ENCODE data around the gene FRMD4A. TPM values are rescaled to one million over a fixed set of nuclear protein-coding genes. Genes with fewer than 3 reads are reported as not detected.
A peak's percentile ranks its signal among the peaks of the same experiment; 100 is the strongest.

FRMD4A gene
- polyA plus RNA-seq, 1 of the 3 experiments (the other 2 are of a cell fraction): 37.7 TPM

DNA sequence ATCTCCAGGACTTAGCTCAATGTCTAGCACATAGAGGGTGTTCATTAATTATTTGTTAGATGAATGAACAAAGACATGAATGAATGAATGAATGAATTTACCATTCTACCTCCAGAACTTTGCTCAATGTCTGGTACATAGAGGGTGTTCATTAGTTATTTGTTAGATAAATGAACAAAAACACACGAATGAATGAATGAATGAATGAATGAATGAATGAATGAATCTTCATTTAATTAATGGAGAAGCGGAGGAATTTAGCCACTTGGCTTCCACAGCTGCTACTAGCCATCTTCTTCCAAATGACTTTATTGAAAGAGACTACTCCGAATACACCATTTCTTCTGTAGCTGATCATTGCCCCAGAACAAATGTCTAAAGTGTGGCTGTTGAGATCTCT, 368.9 kb downstream of the FRMD4A start:
- POLR2A ChIA-PET: no interaction called here

More for the DNA sequence above, 368.9 kb downstream of the FRMD4A start:
- no peak for TF ChIP-seq FOSL2 (IDR thresholded peaks at IDR 0.05; ENCODE audit: borderline replicate concordance, low read depth)
- no peak for TF ChIP-seq JUND (IDR thresholded peaks at IDR 0.05)
- no peak for TF ChIP-seq SMC3 (IDR thresholded peaks at IDR 0.05; ENCODE audit: low read depth, low read length)
- TF ChIP-seq RFX5 (IDR thresholded peaks at IDR 0.05; ENCODE audit: low read length): no peak
- no peak for TF ChIP-seq RCOR1 (IDR thresholded peaks at IDR 0.05; ENCODE audit: low read length)
- TF ChIP-seq EZH2phosphoT487 (IDR thresholded peaks at IDR 0.05; ENCODE audit: borderline replicate concordance, low read depth): no peak
- TF ChIP-seq, protein P1, sequence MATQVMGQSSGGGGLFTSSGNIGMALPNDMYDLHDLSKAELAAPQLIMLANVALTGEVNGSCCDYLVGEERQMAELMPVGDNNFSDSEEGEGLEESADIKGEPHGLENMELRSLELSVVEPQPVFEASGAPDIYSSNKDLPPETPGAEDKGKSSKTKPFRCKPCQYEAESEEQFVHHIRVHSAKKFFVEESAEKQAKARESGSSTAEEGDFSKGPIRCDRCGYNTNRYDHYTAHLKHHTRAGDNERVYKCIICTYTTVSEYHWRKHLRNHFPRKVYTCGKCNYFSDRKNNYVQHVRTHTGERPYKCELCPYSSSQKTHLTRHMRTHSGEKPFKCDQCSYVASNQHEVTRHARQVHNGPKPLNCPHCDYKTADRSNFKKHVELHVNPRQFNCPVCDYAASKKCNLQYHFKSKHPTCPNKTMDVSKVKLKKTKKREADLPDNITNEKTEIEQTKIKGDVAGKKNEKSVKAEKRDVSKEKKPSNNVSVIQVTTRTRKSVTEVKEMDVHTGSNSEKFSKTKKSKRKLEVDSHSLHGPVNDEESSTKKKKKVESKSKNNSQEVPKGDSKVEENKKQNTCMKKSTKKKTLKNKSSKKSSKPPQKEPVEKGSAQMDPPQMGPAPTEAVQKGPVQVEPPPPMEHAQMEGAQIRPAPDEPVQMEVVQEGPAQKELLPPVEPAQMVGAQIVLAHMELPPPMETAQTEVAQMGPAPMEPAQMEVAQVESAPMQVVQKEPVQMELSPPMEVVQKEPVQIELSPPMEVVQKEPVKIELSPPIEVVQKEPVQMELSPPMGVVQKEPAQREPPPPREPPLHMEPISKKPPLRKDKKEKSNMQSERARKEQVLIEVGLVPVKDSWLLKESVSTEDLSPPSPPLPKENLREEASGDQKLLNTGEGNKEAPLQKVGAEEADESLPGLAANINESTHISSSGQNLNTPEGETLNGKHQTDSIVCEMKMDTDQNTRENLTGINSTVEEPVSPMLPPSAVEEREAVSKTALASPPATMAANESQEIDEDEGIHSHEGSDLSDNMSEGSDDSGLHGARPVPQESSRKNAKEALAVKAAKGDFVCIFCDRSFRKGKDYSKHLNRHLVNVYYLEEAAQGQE (IDR thresholded peaks at IDR 0.05; ENCODE audit: low read depth, low read length): no peak
- no peak for TF ChIP-seq NFIC (IDR thresholded peaks at IDR 0.05; ENCODE audit: borderline replicate concordance)
- no peak for TF ChIP-seq MAX (IDR thresholded peaks at IDR 0.05; ENCODE audit: low read depth)
- TF ChIP-seq USF2 (IDR thresholded peaks at IDR 0.05; ENCODE audit: borderline replicate concordance, low read depth, low read length): no peak
- no peak for TF ChIP-seq TAF1 (IDR thresholded peaks at IDR 0.05; ENCODE audit: borderline replicate concordance, low read depth, low read length)
- TF ChIP-seq FOXM1 (IDR thresholded peaks at IDR 0.05; ENCODE audit: low read depth): no peak
- no peak for TF ChIP-seq EP300 (IDR thresholded peaks at IDR 0.05; ENCODE audit: borderline replicate concordance in 1 of 2, low read depth in 1 of 2, low read length in 1 of 2)
- no peak for TF ChIP-seq RAD21 (IDR thresholded peaks at IDR 0.05; ENCODE audit: low read length)
- Histone ChIP-seq H3K4me3 (ENCODE audit: low read depth in 2 of 2, low read length in 1 of 2) (no peak overlapping the region), H3K9me2 (no peaks in the 10 kb centered on the region), H3K4me1 (ENCODE audit: control insufficient read depth in 1 of 2, insufficient read depth in 2 of 2, low read depth in 1 of 2, low read length in 1 of 2) (peaks cover 6 to 12% of the 10 kb centered on the region in 2 experiments), H3K36me3 (replicated peaks in 1 of 2; ENCODE audit: control insufficient read depth in 1 of 2, insufficient read depth in 2 of 2, low read length in 1 of 2) (no peaks in the 10 kb centered on the region), H3K27me3 (ENCODE audit: insufficient read depth) (no peaks in the 10 kb centered on the region), H2AFZ (ENCODE audit: low read depth) (no peak overlapping the region), H3K9ac (no peak overlapping the region), H3K9me3 (no peaks in the 10 kb centered on the region), H3F3A (replicated peaks; ENCODE audit: insufficient read depth) (peaks cover 31% of the 10 kb centered on the region), H3K27ac (ENCODE audit: low read depth in 2 of 2, low read length in 1 of 2) (peak overlapping the region; percentile 62 to 91; a peak in 3 of 4 replicates), H4K20me1 (ENCODE audit: insufficient read depth) (no peaks in the 10 kb centered on the region), H3K79me2 (ENCODE audit: insufficient read depth) (peaks cover 17% of the 10 kb centered on the region; the same call in 1 of the 2 replicates), H3K4me2 (no peak overlapping the region)
- DNase-seq: no peak
- WGBS (ENCODE audit: low lambda C conversion rate): 74% methylated on average over 3 of the region's 3 CpGs
- CTCF ChIA-PET: interaction anchor here (1.0 to 1.2 kb wide), 2 partner anchors 132 to 302 kb away, joined by 3 read pairs; no protein-coding TSS in a partner anchor
